ENCODE measurements around the gene PEX16. TPM values are rescaled to one million over a fixed set of nuclear protein-coding genes. Genes with fewer than 3 reads are reported as not detected.

Gene PEX16
- total RNA-seq, 2 donors from 2014 or later, result 30.0 to 44.9 TPM

- TF ChIP-seq CTCF (IDR thresholded peaks at IDR 0.05), result no peak
- Histone ChIP-seq H3K27me3 (peaks cover 11% of the 10 kb centered on the region), H3K4me3 (no peak overlapping the region), H3K4me1 (no peaks in the 10 kb centered on the region), H3K9ac (ENCODE audit: low read depth in 2 of 2, low read length in 2 of 2) (no peak overlapping the region), H3K9me3 (no peaks in the 10 kb centered on the region), H3K27ac (no peak overlapping the region), H3K36me3 (no peaks in the 10 kb centered on the region)
- intact Hi-C loops (cut with DNase I), result no loop called here
- DNase-seq, result peak; percentile 16
These were observed 9.6 kb upstream of the PEX16 start for GRCh38 chr11:45927332-45927683.

GRCh38 chr11:45926536-45927331, 9.1 kb upstream of the PEX16 start:
- no peaks in the 10 kb centered on the region for H3K36me3 ChIP-seq
- H3K27ac ChIP-seq, result no peak overlapping the region
- no peak for DNase-seq

GRCh38 chr11:45926001-45926401, 8.3 kb upstream of the PEX16 start:
- H3K9ac ChIP-seq (ENCODE audit: low read depth in 2 of 2, low read length in 2 of 2), result no peak overlapping the region
- DNase-seq, result no peak

More at GRCh38 chr11:45926536-45927331, 9.1 kb upstream of the PEX16 start:
- Histone ChIP-seq H3K9ac (ENCODE audit: low read depth in 2 of 2, low read length in 2 of 2) (no peak overlapping the region), H3K27me3 (peaks cover 17% of the 10 kb centered on the region), H3K9me3 (no peaks in the 10 kb centered on the region), H3K4me3 (no peak overlapping the region), H3K4me1 (peaks cover 4% of the 10 kb centered on the region)
- intact Hi-C loops (cut with DNase I), result no loop called here
- TF ChIP-seq CTCF (IDR thresholded peaks at IDR 0.05), result no peak

GRCh38 chr11:45925550-45925949, 7.9 kb upstream of the PEX16 start:
- Histone ChIP-seq H3K4me1 (peaks cover 5% of the 10 kb centered on the region), H3K9ac (ENCODE audit: low read depth in 2 of 2, low read length in 2 of 2) (no peak overlapping the region), H3K27ac (no peak overlapping the region), H3K9me3 (no peaks in the 10 kb centered on the region), H3K4me3 (no peak overlapping the region), H3K27me3 (peaks cover 18% of the 10 kb centered on the region), H3K36me3 (no peaks in the 10 kb centered on the region)
- DNase-seq, result no peak
- TF ChIP-seq CTCF (IDR thresholded peaks at IDR 0.05), result no peak
- intact Hi-C loops (cut with DNase I), result no loop called here

More at GRCh38 chr11:45926001-45926401, 8.3 kb upstream of the PEX16 start:
- no peak overlapping the region for H3K27ac ChIP-seq
- H3K9me3 ChIP-seq, result no peaks in the 10 kb centered on the region
- intact Hi-C loops (cut with DNase I), result no loop called here
- no peak for TF ChIP-seq CTCF (IDR thresholded peaks at IDR 0.05)
- peaks cover 5% of the 10 kb centered on the region for H3K4me1 ChIP-seq
- no peaks in the 10 kb centered on the region for H3K36me3 ChIP-seq
- H3K4me3 ChIP-seq, result no peak overlapping the region
- H3K27me3 ChIP-seq, result peaks cover 18% of the 10 kb centered on the region

- Histone ChIP-seq H3K9me3 (no peaks in the 10 kb centered on the region), H3K27ac (no peak overlapping the region), H3K9ac (ENCODE audit: low read depth in 2 of 2, low read length in 2 of 2) (no peak overlapping the region), H3K27me3 (peaks cover 18% of the 10 kb centered on the region), H3K4me3 (no peak overlapping the region), H3K4me1 (peaks cover 5% of the 10 kb centered on the region), H3K36me3 (no peaks in the 10 kb centered on the region)
- DNase-seq, result peak; percentile 17
- intact Hi-C loops (cut with DNase I), result no loop called here
- TF ChIP-seq CTCF (IDR thresholded peaks at IDR 0.05), result no peak
These were observed 7.2 kb upstream of the PEX16 start for GRCh38 chr11:45924927-45925326.
